Neural crest cell (in vitro differentiated cells): ENCODE results near the gene SDC3. TPM values are rescaled to one million over a fixed set of nuclear protein-coding genes. Genes with fewer than 3 reads are reported as not detected.

Experiments
- DNase-seq: peaks from one replicate; pipeline ENCODE4 v3.0.0; 2021; ENCODE audit warnings: low read depth, mixed read lengths, low spot score
- H3K27ac Mint-ChIP-seq: one replicate; pipeline ENCODE4 v1.8.0; 2021; ENCODE audit warnings: mild to moderate bottlenecking, mixed read lengths; ENCODE audit not compliant: unreplicated experiment
- H3K27me3 Mint-ChIP-seq: 2 replicates; pipeline ENCODE4 v1.8.0; 2021; ENCODE audit warnings: low read depth, mild to moderate bottlenecking, mixed read lengths
- H3K36me3 Mint-ChIP-seq: 2 replicates; pipeline ENCODE4 v1.8.0; 2021; ENCODE audit warnings: low read depth, mild to moderate bottlenecking, mixed read lengths
- H3K4me1 Mint-ChIP-seq: 2 replicates; pipeline ENCODE4 v1.8.0; 2021; ENCODE audit warnings: mixed read lengths
- H3K4me3 Mint-ChIP-seq: one replicate; pipeline ENCODE4 v1.8.0; 2021; ENCODE audit warnings: mild to moderate bottlenecking, mixed read lengths
- H3K9me3 Mint-ChIP-seq: 2 replicates; pipeline ENCODE4 v1.8.0; 2021; ENCODE audit warnings: mixed read lengths
- CTCF ChIP-seq: fragments of 200-600 bp; sonication (generic); conservative IDR thresholded peaks from 2 replicates; pipeline ENCODE4 v1.5.0; 2021; ENCODE audit warnings: antibody characterized with exemption, mild to moderate bottlenecking
- total RNA-seq: library from RNA; stranded (reverse); gene quantifications from 2 replicates; pipeline ENCODE4 v1.2.1, GENCODE V29; 2021

Gene SDC3
- total RNA-seq, 1 donor from 2014 or later: 129 TPM

- TF ChIP-seq CTCF: no peak
- Mint-ChIP-seq H3K36me3 (no peaks in the 10 kb centered on the region), H3K4me3 (no peak overlapping the region), H3K27me3 (no peaks in the 10 kb centered on the region), H3K4me1 (peaks cover 34% of the 10 kb centered on the region), H3K27ac (no peak overlapping the region), H3K9me3 (no peaks in the 10 kb centered on the region)
- no peak for DNase-seq
Measured at GRCh38 chr1:30863858-30864604, 44.5 kb downstream of the SDC3 start.

GRCh38 chr1:30860320-30860652, 48.3 kb downstream of the SDC3 start:
- Mint-ChIP-seq H3K36me3 (no peaks in the 10 kb centered on the region), H3K27ac (no peak overlapping the region), H3K4me1 (peaks cover 45% of the 10 kb centered on the region), H3K27me3 (no peaks in the 10 kb centered on the region), H3K4me3 (no peak overlapping the region), H3K9me3 (no peaks in the 10 kb centered on the region)
- no peak for TF ChIP-seq CTCF
- no peak for DNase-seq

- Mint-ChIP-seq H3K4me3 (no peak overlapping the region), H3K4me1 (peaks cover 46% of the 10 kb centered on the region), H3K27me3 (no peaks in the 10 kb centered on the region), H3K27ac (peak overlapping the region; percentile 52), H3K9me3 (no peaks in the 10 kb centered on the region), H3K36me3 (no peaks in the 10 kb centered on the region)
- DNase-seq: no peak
- no peak for TF ChIP-seq CTCF
Measured at GRCh38 chr1:30857964-30858363, 50.6 kb downstream of the SDC3 start.

- Mint-ChIP-seq H3K9me3 (no peaks in the 10 kb centered on the region), H3K27ac (no peak overlapping the region), H3K4me3 (no peak overlapping the region), H3K4me1 (peaks cover 52% of the 10 kb centered on the region), H3K27me3 (no peaks in the 10 kb centered on the region), H3K36me3 (no peaks in the 10 kb centered on the region)
- DNase-seq: no peak
- TF ChIP-seq CTCF: no peak
Measured at GRCh38 chr1:30857062-30857461, 51.5 kb downstream of the SDC3 start.

- Mint-ChIP-seq H3K4me1 (peaks cover 52% of the 10 kb centered on the region), H3K9me3 (no peaks in the 10 kb centered on the region), H3K27me3 (no peaks in the 10 kb centered on the region), H3K4me3 (no peak overlapping the region), H3K27ac (peak overlapping the region; percentile 32), H3K36me3 (no peaks in the 10 kb centered on the region)
- no peak for DNase-seq
- TF ChIP-seq CTCF: no peak
Measured at GRCh38 chr1:30856260-30856790, 52.2 kb downstream of the SDC3 start.
